B cell (primary cell): Measurements from ENCODE around the gene GLRX2. TPM values are rescaled to one million over a fixed set of nuclear protein-coding genes. Genes with fewer than 3 reads are reported as not detected.

Experiments
- ATAC-seq: fragments of 200-7000 bp; cut with Tn5 transposase; one replicate; pipeline ENCODE4 v1.10.0; 2021; ENCODE audit warnings: low read depth, mild to moderate bottlenecking, moderate number of reproducible peaks, moderate library complexity
- CTCF ChIA-PET: fragments of 350-600 bp; sonication (Branson Sonifier 250); formaldehyde crosslinking; loops from one replicate; lab custom pipeline; 2021; ENCODE audit warnings: antibody characterized with exemption, inconsistent platforms; lab: Charles Lee
- POLR2A ChIA-PET: fragments of 350-600 bp; sonication (Branson Sonifier 250); formaldehyde crosslinking; loops from one replicate; lab custom pipeline; 2021; ENCODE audit warnings: antibody characterized with exemption; lab: Charles Lee
- DNase-seq: peaks from one replicate; pipeline ENCODE4 v3.0.0; 2013
- H2AFZ ChIP-seq: 2 replicates; pipeline ENCODE4 v1.6.1; 2012; ENCODE audit warnings: mild to moderate bottlenecking, low read depth, low read length; ENCODE audit not compliant: insufficient read depth, poor library complexity, severe bottlenecking
- H3K27ac ChIP-seq, 2 donors: 1 replicate in 1 of 2; 2 replicates in 1 of 2; pipeline ENCODE4 v1.5.1; 2012 to 2013; ENCODE audit warnings: low read length in 2 of 2, mild to moderate bottlenecking in 2 of 2, moderate library complexity in 1 of 2
- H3K27me3 ChIP-seq, 4 experiments: fragments of 200-600 bp in 1 of 4; sonication (generic) in 1 of 4; replicated peaks in 1 of 4; 1 replicate in 2 of 4; 2 replicates in 2 of 4; pipeline versions ENCODE4 v1.6.1 to v1.7.0; 2013 to 2016; ENCODE audit warnings: low read length in 3 of 4, mild to moderate bottlenecking in 2 of 4, mixed read lengths in 1 of 4, moderate library complexity in 1 of 4; ENCODE audit not compliant: insufficient read depth in 4 of 4, control insufficient read depth in 3 of 4; ENCODE audit errors: control extremely low read depth in 1 of 4
- H3K36me3 ChIP-seq, 2 experiments: replicated peaks in 1 of 2; 1 replicate in 1 of 2; 2 replicates in 1 of 2; pipeline versions ENCODE4 v1.6.1 to v1.7.1; 2013; ENCODE audit warnings: low read length in 1 of 2; ENCODE audit not compliant: insufficient read depth in 2 of 2, control insufficient read depth in 1 of 2; ENCODE audit errors: control extremely low read depth in 1 of 2, extremely low read depth in 1 of 2
- H3K4me1 ChIP-seq, 2 donors: fragments of 200-600 bp in 1 of 2; sonication (generic) in 1 of 2; 1 replicate in 1 of 2; 2 replicates in 1 of 2; pipeline versions ENCODE4 v1.5.1 to v1.6.1; 2013 to 2017; ENCODE audit warnings: low read length in 2 of 2; ENCODE audit not compliant: control insufficient read depth in 2 of 2, insufficient read depth in 2 of 2
- H3K4me2 ChIP-seq: replicated peaks from 2 replicates; pipeline ENCODE3; 2012; ENCODE audit warnings: mild to moderate bottlenecking, low read depth, low read length; ENCODE audit not compliant: poor library complexity, severe bottlenecking
- H3K4me3 ChIP-seq, 5 experiments: fragments of 200-600 bp in 1 of 5; sonication (generic) in 1 of 5; 1 replicate in 3 of 5; 2 replicates in 2 of 5; pipeline versions ENCODE4 v1.5.1 to v1.7.0; 2011 to 2016; ENCODE audit warnings: low read length in 4 of 5, mild to moderate bottlenecking in 4 of 5, low read depth in 2 of 5, control low read depth in 1 of 5, moderate library complexity in 1 of 5; ENCODE audit not compliant: insufficient read depth in 1 of 5; ENCODE audit errors: control extremely low read depth in 1 of 5, extremely low read depth in 1 of 5
- H3K79me2 ChIP-seq: fragments of 200-600 bp; sonication (generic); one replicate; pipeline ENCODE4 v1.6.0; 2016; ENCODE audit warnings: low read length; ENCODE audit not compliant: control insufficient read depth, insufficient read depth
- H3K9ac ChIP-seq: fragments of 200-600 bp; sonication (generic); 2 replicates; pipeline ENCODE4 v1.6.1; 2017; ENCODE audit warnings: mild to moderate bottlenecking, low read length, moderate library complexity
- H3K9me3 ChIP-seq, 3 donors: one replicate each; pipeline versions ENCODE4 v1.6.1 to v1.7.1; 2013; ENCODE audit warnings: low read length in 2 of 3; ENCODE audit not compliant: control insufficient read depth in 2 of 3, insufficient read depth in 1 of 3; ENCODE audit errors: control extremely low read depth in 1 of 3
- H4K20me1 ChIP-seq: 2 replicates; pipeline ENCODE4 v1.6.0; 2012; ENCODE audit warnings: mild to moderate bottlenecking, low read length; ENCODE audit not compliant: insufficient read depth, control insufficient read depth, poor library complexity, severe bottlenecking
- H3K27ac Mint-ChIP-seq: one replicate; pipeline ENCODE4 v1.8.0; 2021; ENCODE audit warnings: mixed read lengths
- H3K27me3 Mint-ChIP-seq: one replicate; pipeline ENCODE4 v1.8.0; 2021; ENCODE audit warnings: mixed read lengths
- H3K4me1 Mint-ChIP-seq: one replicate; pipeline ENCODE4 v1.8.0; 2021; ENCODE audit warnings: mixed read lengths
- H3K4me3 Mint-ChIP-seq: one replicate; pipeline ENCODE4 v1.8.0; 2021; ENCODE audit warnings: mixed read lengths
- H3K9me3 Mint-ChIP-seq: one replicate; pipeline ENCODE4 v1.8.0; 2022; ENCODE audit warnings: mixed read lengths; ENCODE audit not compliant: insufficient read depth
- CTCF ChIP-seq: fragments of 200-600 bp; IDR thresholded peaks from one replicate; pipeline ENCODE4 v1.8.0; 2022; ENCODE audit warnings: antibody characterized with exemption, mild to moderate bottlenecking
- EZH2 ChIP-seq: IDR thresholded peaks from 2 replicates; pipeline ENCODE4 v1.6.1; 2012; ENCODE audit warnings: borderline replicate concordance, low read depth, mild to moderate bottlenecking, moderate library complexity, low read length; ENCODE audit not compliant: insufficient read depth, poor library complexity, severe bottlenecking
- WGBS: methylation state at CpG from one replicate; pipeline ENCODE4 v1.1.5; 2013; ENCODE audit warnings: missing lambda C conversion rate; ENCODE audit not compliant: insufficient coverage; 5-methylcytosine and 5-hydroxymethylcytosine counted together
- intact Hi-C: fragments of 100-400 bp; cut with micrococcal nuclease; formaldehyde crosslinking; loops from one replicate; pipeline ENCODE4 v1.10.0; 2022
- polyA minus RNA-seq: library from RNA; depleted of rRNA, polyadenylated mRNA; stranded (reverse); fragments of >200 nt; gene quantifications from 2 replicates; pipeline ENCODE4 v1.2.3, GENCODE V29; 2012
- polyA plus RNA-seq: library from polyadenylated mRNA; depleted of rRNA; stranded (reverse); fragments of >200 nt; gene quantifications from 2 replicates; pipeline ENCODE4 v1.2.3, GENCODE V29; 2012
- total RNA-seq, 2 donors: library from RNA; stranded (reverse); fragments of 120-200 nt in 1 of 2; gene quantifications; 1 replicate in 1 of 2; 2 replicates in 1 of 2; pipeline versions ENCODE4 v1.2.3 to v1.2.4, GENCODE V29; 2013 to 2022

The GLRX2 gene
- 12.9 and 13.9 TPM in 2 replicates for total RNA-seq
- 9.4 TPM for total RNA-seq (2013)
- 2.7 and 4.6 TPM in 2 replicates for polyA plus RNA-seq
- polyA minus RNA-seq = 3.9 and 4.9 TPM in 2 replicates

- Histone ChIP-seq H2AFZ (peak within 1 kb of the TSS; percentile 83), H3K27ac (peak within 1 kb of the TSS in 1 of 2 donors; percentile 71), H3K79me2 (peaks cover 23% of the 10 kb centered on the region), H3K36me3 (peaks cover 0 to 5% of the 10 kb centered on the region in 2 experiments), H3K4me1 (peaks cover 8 to 13% of the 10 kb centered on the region in 2 donors), H3K9ac (peak within 1 kb of the TSS; percentile 89), H3K9me3 (no peaks in the 10 kb centered on the region), H3K4me2 (peak within 1 kb of the TSS; percentile 82), H3K27me3 (no peaks in the 10 kb centered on the region), H3K4me3 (peak within 1 kb of the TSS; percentile 62 to 99 (median 78)), H4K20me1 (peaks cover 5% of the 10 kb centered on the region)
- ATAC-seq = peak; percentile 83
- peak within 1 kb of the TSS; percentile 83 for H3K27ac Mint-ChIP-seq
- H3K27me3 Mint-ChIP-seq = no peaks in the 10 kb centered on the region
- intact Hi-C loops = loop anchor here (1.0 kb wide), 3 partner anchors 16 to 296 kb away; partner anchors contain the start of genes RGS2, RO60 and UCHL5
- DNase-seq = peak; percentile 65
- H3K9me3 Mint-ChIP-seq = no peaks in the 10 kb centered on the region
- WGBS = under 1% methylated on average over 69 of the region's 73 CpGs
- H3K4me1 Mint-ChIP-seq = peaks cover 22% of the 10 kb centered on the region
- H3K4me3 Mint-ChIP-seq = peak within 1 kb of the TSS; percentile 97
- no peak for TF ChIP-seq CTCF
- no peak for TF ChIP-seq EZH2
- ChIA-PET CTCF (interaction anchor here (1.9 kb wide), 1 partner anchor 16 kb away, joined by 10 read pairs; the partner anchor contains the start of gene CDC73), POLR2A (interaction anchor here (0.6 kb wide), 1 partner anchor 731 kb away, joined by 3 read pairs; no protein-coding TSS in a partner anchor)
These were observed at the start of gene GLRX2 for GRCh38 chr1:193104907-193105820. TSS of gene GLRX2 (minus strand) at chr1:193105414. CDS start at chr1:193105382, 32 bp downstream.
